Endothelial cell of umbilical vein (primary cell): Measurements from ENCODE around the gene BBX. TPM values are rescaled to one million over a fixed set of nuclear protein-coding genes. Genes with fewer than 3 reads are reported as not detected.

Source experiments
- BruUV-seq: library from RNA; stranded (reverse); fragments of 400-500 nt; replicated peaks from 2 replicates; lab custom pipeline; 2021; lab: Mats Ljungman, UMichigan
- CTCF ChIA-PET: fragments of 300-600, 350-600 bp; sonication (Branson Sonifier 250); formaldehyde crosslinking; loops from one replicate; lab custom pipeline; 2021; ENCODE audit warnings: antibody characterized with exemption, inconsistent platforms; lab: Charles Lee
- POLR2A ChIA-PET: fragments of 300-600, 350-600 bp; sonication (Branson Sonifier 250); formaldehyde crosslinking; loops from one replicate; lab custom pipeline; 2021; ENCODE audit warnings: antibody characterized with exemption, inconsistent platforms; lab: Charles Lee
- DNase-seq: peaks from one replicate; pipeline ENCODE4 v3.0.0-alpha.2; 2011; ENCODE audit warnings: low read depth, low spot score
- FAIRE-seq: peaks from 2 replicates; lab custom pipeline; 2011; peaks lifted over from hg19 to GRCh38; lab: Jason Lieb, UNC
- H2AFZ ChIP-seq: 2 replicates; pipeline ENCODE4 v1.6.0; 2012; ENCODE audit warnings: low read depth, low read length, control low read depth, inconsistent platforms
- H3K27ac ChIP-seq: 2 replicates; pipeline ENCODE4 v1.5.1; 2011; ENCODE audit warnings: low read depth, mild to moderate bottlenecking, control low read depth, low read length, moderate library complexity; ENCODE audit not compliant: insufficient read depth
- H3K27me3 ChIP-seq, 2 experiments: 2 replicates each; pipeline versions ENCODE4 v1.6.0 to v1.6.1; 2011; ENCODE audit warnings: low read length in 2 of 2, mixed read lengths in 1 of 2; ENCODE audit not compliant: control insufficient read depth in 2 of 2, insufficient read depth in 2 of 2
- H3K36me3 ChIP-seq, 2 experiments: 2 replicates in 1 of 2; 3 replicates in 1 of 2; pipeline ENCODE4 v1.5.1; 2011; ENCODE audit warnings: low read length in 2 of 2, mild to moderate bottlenecking in 1 of 2, moderate library complexity in 1 of 2; ENCODE audit not compliant: control insufficient read depth in 2 of 2, insufficient read depth in 2 of 2; ENCODE audit errors: extremely low read depth in 1 of 2
- H3K4me1 ChIP-seq: 3 replicates; pipeline ENCODE4 v1.5.1; 2011; ENCODE audit warnings: mild to moderate bottlenecking, low read length; ENCODE audit not compliant: control insufficient read depth, insufficient read depth; ENCODE audit errors: extremely low read depth
- H3K4me2 ChIP-seq: 2 replicates; pipeline ENCODE4 v1.6.1; 2011; ENCODE audit warnings: low read length, control low read depth, mixed read lengths; ENCODE audit not compliant: insufficient read depth
- H3K4me3 ChIP-seq, 3 experiments: fragments of 200-600 bp in 1 of 3; sonication (generic), shearing (Covaris generic) in 1 of 3; replicated peaks in 1 of 3; 2 replicates each; pipeline ENCODE4 v1.5.1; 2011 to 2016; ENCODE audit warnings: control low read depth in 3 of 3, low read length in 3 of 3, mild to moderate bottlenecking in 2 of 3, inconsistent platforms in 1 of 3, low read depth in 1 of 3, moderate library complexity in 1 of 3; ENCODE audit not compliant: insufficient read depth in 1 of 3
- H3K79me2 ChIP-seq: 2 replicates; pipeline ENCODE4 v1.6.0; 2012; ENCODE audit warnings: low read length, inconsistent platforms; ENCODE audit not compliant: control insufficient read depth, insufficient read depth
- H3K9ac ChIP-seq: replicated peaks from 2 replicates; pipeline ENCODE3; 2011; ENCODE audit warnings: low read length, control low read depth; ENCODE audit not compliant: insufficient read depth; ENCODE audit errors: extremely low read depth
- H3K9me1 ChIP-seq: replicated peaks from 3 replicates; pipeline ENCODE4 v1.6.0; 2011; ENCODE audit warnings: mild to moderate bottlenecking, low read length; ENCODE audit not compliant: control insufficient read depth, insufficient read depth; ENCODE audit errors: extremely low read depth
- H3K9me3 ChIP-seq: replicated peaks from 2 replicates; pipeline ENCODE4 v1.5.1; 2012; ENCODE audit warnings: low read length, inconsistent platforms; ENCODE audit not compliant: control insufficient read depth, insufficient read depth
- H4K20me1 ChIP-seq: replicated peaks from 2 replicates; pipeline ENCODE3; 2011; ENCODE audit warnings: mild to moderate bottlenecking, low read length; ENCODE audit not compliant: control insufficient read depth, insufficient read depth; ENCODE audit errors: extremely low read depth
- CTCF ChIP-seq, 2 donors: IDR thresholded peaks; 1 replicate in 1 of 2; 2 replicates in 1 of 2; pipeline ENCODE4 v1.5.1; 2011; ENCODE audit warnings: low read length in 2 of 2, mild to moderate bottlenecking in 2 of 2, moderate library complexity in 2 of 2, control low read depth in 1 of 2, inconsistent platforms in 1 of 2, low read depth in 1 of 2; ENCODE audit not compliant: insufficient read depth in 1 of 2; ENCODE audit errors: extremely low read depth in 1 of 2
- EZH2 ChIP-seq: IDR thresholded peaks from 2 replicates; pipeline ENCODE4 v1.6.1; 2012; ENCODE audit warnings: borderline replicate concordance, low read depth, mild to moderate bottlenecking, moderate library complexity, low read length, inconsistent platforms; ENCODE audit not compliant: severe bottlenecking
- FOS ChIP-seq: IDR thresholded peaks from 2 replicates; pipeline ENCODE4 v1.6.1; 2011; ENCODE audit warnings: mild to moderate bottlenecking, low read length, moderate library complexity, borderline replicate concordance; ENCODE audit not compliant: insufficient read depth
- GATA2 ChIP-seq: IDR thresholded peaks from 2 replicates; pipeline ENCODE4 v1.7.0; 2011; ENCODE audit warnings: low read depth, mild to moderate bottlenecking, moderate library complexity, mixed read lengths, low read length; ENCODE audit not compliant: insufficient read length, insufficient read depth
- JUN ChIP-seq: IDR thresholded peaks from 2 replicates; pipeline ENCODE4 v1.6.1; 2011; ENCODE audit warnings: borderline replicate concordance, low read depth; ENCODE audit not compliant: insufficient read length, insufficient read depth
- MAX ChIP-seq: IDR thresholded peaks from 2 replicates; pipeline ENCODE4 v1.6.1; 2011; ENCODE audit not compliant: insufficient read depth, insufficient read length
- MYC ChIP-seq: IDR thresholded peaks from one replicate; pipeline ENCODE4 v1.6.1; 2011; ENCODE audit warnings: mild to moderate bottlenecking, low read depth, low read length
- POLR2A ChIP-seq: IDR thresholded peaks from 2 replicates; pipeline ENCODE4 v1.6.1; 2012; ENCODE audit warnings: low read depth, mild to moderate bottlenecking, control low read depth, low read length
- POLR2AphosphoS5 ChIP-seq: IDR thresholded peaks from 2 replicates; pipeline ENCODE4 v1.6.1; 2012; ENCODE audit warnings: low read depth, mild to moderate bottlenecking, control low read depth, low read length, moderate library complexity; ENCODE audit not compliant: insufficient read depth
- dilution Hi-C: fragments of 300-500 bp; cut with MboI; formaldehyde crosslinking; loops from one replicate; pipeline ENCODE4 v1.15.0; 2019; ENCODE audit warnings: low sequenced_read_pairs; ENCODE audit not compliant: extremely low pct_ligation_motif_present
- intact Hi-C: fragments of 100-400 bp; cut with micrococcal nuclease; formaldehyde crosslinking; loops from one replicate; pipeline ENCODE4 v1.10.0; 2022
- polyA plus RNA-seq, 4 experiments: library from polyadenylated mRNA; depleted of rRNA in 3 of 4; stranded (reverse) in 3 of 4; unstranded in 1 of 4; fragments of >200 nt; gene quantifications; 2 replicates each; pipeline versions ENCODE4 v1.2.1 to v1.2.3, GENCODE V29; 2011 to 2012; ENCODE audit warnings: missing spikeins in 1 of 4
- total RNA-seq: library from RNA; stranded (reverse); gene quantifications from 2 replicates; pipeline ENCODE4 v1.2.3, GENCODE V29; 2021

The BBX gene
- total and polyA plus RNA-seq, 2 donors (not counting 3 experiments of a cell fraction or from before 2014, with no cell fraction given) = 21.4 to 43.4 TPM

- Histone ChIP-seq H3K9me1 (no peaks in the 10 kb centered on the region), H3K9me3 (no peaks in the 10 kb centered on the region), H3K4me3 (no peak overlapping the region), H3K36me3 (peaks cover 2 to 12% of the 10 kb centered on the region in 2 experiments), H3K27ac (no peak overlapping the region), H3K4me2 (no peak overlapping the region), H2AFZ (no peak overlapping the region), H4K20me1 (no peaks in the 10 kb centered on the region), H3K9ac (no peak overlapping the region), H3K4me1 (no peaks in the 10 kb centered on the region), H3K79me2 (no peaks in the 10 kb centered on the region), H3K27me3 (no peaks in the 10 kb centered on the region)
- BruUV-seq = no TSS peak
- DNase-seq (no peak), FAIRE-seq (no peak)
- dilution Hi-C loops (no loop called here), intact Hi-C loops (no loop called here)
- ChIA-PET CTCF (interaction anchor here (1.5 kb wide), 1 partner anchor 15 kb away, joined by 3 read pairs; no protein-coding TSS in a partner anchor), POLR2A (no interaction called here)
- TF ChIP-seq POLR2A (no peak), MYC (no peak), GATA2 (no peak), JUN (no peak), MAX (no peak), CTCF (IDR thresholded peaks at IDR 0.05; ENCODE audit: extremely low read depth in 1 of 2, insufficient read depth in 1 of 2, low read depth in 1 of 2, low read length in 2 of 2) (no peak), FOS (no peak), POLR2AphosphoS5 (no peak), EZH2 (no peak)
These were observed 283.8 kb downstream of the BBX start for GRCh38 chr3:107806536-107806935.
